ENCODE results near the gene DYNC1H1.
"Not testable (repeated sequence)": the region's sequence is repeated elsewhere in the genome, so short reads cannot be mapped to it uniquely, and the experiment has no call there.

Gene DYNC1H1

GRCh38 chr14:102074415-102074964 lies 110.1 kb downstream of the DYNC1H1 start:
- DNase-seq: no peak

- no peak for DNase-seq
Observed at GRCh38 chr14:102075155-102075554, 110.8 kb downstream of the DYNC1H1 start.

GRCh38 chr14:102077382-102077709 lies 113.0 kb downstream of the DYNC1H1 start:
- DNase-seq: no peak

GRCh38 chr14:102078361-102078791 lies 114.0 kb downstream of the DYNC1H1 start:
- DNase-seq: not testable (repeated sequence)

DNA sequence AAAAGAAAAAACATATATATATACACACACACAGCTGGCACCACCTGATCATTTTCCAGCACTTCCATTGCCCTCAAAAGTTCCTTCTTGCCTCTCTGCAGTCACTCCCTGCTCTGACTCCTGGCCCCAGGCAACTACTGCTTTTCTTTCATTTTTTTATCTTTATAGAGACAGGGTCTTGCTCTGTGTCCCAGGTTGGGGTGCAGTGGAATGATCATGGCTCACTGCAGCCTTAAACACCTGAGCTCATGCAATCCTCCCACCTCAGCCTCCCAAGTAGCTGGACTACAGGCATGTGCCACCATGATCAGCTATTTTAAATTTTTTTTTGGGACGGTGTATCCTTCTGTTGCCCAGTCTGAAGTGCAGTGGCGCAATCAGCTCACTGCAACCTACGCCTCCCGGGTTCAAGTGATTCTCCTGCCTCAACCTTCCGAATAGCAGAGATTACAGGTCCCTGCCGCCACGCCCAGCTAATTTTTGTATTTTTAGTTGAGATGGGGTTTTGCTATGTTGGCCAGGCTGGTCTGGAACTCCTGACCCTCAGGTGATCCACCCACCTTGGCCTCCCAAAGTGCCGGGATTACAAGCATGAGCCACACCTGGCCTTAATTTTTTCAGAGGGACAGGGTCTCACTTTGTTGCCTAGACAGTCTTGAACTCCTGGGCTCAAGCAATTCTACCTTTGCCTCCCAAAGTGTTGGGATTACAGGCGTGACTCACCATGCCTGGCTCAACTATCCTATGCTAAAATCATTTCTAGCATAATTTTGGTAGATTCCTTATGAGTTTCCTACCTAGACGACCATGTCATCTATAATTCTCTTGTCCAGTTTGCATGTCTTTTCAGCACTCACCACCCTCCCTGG lies 114.7 kb downstream of the DYNC1H1 start:
- peak; percentile 38 for DNase-seq

- no peak for DNase-seq
Observed at GRCh38 chr14:102079700-102079979, 115.3 kb downstream of the DYNC1H1 start.

DNA sequence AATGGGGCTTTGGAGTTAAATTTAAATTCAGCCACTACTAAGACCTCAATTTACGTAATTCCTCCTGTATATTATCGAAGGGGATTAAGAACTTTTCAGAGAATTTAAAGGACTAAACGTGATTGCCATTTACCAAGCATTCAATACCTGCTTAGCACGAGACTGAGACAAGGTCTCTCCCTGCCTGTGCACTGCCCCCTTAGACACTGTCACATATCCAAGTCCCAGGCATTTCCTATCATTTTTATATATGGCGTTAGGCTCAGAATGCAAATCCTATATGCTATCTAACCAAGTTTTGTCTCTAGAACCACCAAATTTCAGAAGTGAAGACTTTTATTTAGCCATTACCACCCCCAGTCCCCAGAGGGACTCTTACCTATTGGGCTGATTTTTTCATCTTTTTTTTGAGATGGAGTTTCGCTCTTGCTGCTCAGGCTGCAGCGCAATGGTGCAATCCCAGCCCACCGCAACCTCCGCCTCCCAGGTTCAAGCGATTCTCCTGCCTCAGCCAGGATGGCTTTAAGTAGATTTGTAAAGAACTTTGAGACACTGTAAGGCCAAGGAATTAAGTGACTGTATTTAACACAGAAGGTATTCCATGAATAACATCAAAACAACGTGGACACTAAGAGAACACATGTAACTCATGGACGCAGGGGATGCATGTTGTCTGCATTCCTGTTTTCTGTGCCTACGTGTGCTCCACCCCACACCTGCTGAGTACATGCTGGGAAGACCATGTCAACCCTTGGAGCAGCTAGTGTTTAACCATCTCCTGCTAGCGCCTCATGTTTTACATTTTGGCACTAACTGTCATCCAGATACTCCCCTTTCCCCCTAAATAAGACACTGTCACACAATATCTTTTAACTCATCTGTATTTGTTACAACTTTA lies 116.1 kb downstream of the DYNC1H1 start:
- no peak for DNase-seq

GRCh38 chr14:102081231-102082080 lies 117.1 kb downstream of the DYNC1H1 start:
- no peak for DNase-seq

DNA sequence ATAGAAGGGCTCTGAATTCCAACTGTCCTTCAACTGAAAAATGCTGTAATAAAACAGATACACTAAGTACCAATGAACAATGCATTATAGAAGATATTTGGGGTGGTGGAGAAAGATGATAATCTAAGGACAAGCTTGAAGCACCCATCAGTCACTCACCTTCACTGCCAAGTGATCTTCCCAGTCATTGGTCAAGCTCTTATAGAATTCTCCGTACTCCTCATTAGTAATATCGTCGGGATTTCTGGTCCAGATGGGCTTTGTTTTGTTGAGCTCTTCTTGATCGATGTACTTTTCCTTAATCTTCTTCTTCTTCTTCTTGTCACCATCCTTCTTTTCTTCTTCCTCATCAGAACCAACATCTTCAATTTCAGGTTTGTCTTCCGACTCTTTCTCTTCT lies 120.1 kb downstream of the DYNC1H1 start:
- DNase-seq: not testable (repeated sequence)

- no peak for DNase-seq
Observed at GRCh38 chr14:102084931-102085330, 120.6 kb downstream of the DYNC1H1 start.

GRCh38 chr14:102085488-102085887 lies 121.1 kb downstream of the DYNC1H1 start:
- DNase-seq: no peak

DNA sequence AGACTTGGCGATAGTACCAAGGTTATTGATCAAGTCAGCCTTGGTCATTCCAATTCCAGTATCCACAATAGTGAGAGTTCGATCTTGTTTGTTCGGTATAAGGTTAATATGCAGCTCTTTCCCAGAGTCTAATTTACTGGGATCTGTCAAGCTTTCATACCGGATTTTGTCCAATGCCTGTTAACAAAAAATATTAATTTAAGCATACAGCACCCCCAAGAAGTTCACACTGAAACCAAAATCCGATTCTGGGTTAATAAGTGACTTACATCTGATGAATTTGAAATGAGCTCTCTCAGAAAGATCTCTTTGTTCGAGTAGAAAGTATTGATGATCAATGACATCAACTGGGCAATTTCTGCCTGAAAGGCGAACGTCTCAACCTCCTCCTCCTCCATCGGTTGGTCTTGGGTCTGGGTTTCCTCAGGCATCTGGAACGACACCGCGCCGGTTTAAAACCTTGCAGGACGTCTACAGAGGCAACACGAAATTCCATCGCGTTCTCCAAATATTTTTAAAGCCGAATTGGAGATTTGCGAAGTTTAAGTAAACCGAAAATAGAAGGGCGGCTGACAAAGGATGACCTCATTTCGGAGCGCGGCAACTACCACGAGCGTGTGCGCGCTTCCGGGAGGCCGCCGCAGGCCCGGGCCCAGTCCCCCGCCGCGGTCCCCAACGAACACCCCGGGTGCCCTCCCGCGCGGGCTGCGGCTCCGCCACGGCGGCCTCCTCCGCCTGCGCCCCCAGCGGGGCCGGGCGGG lies 121.8 kb downstream of the DYNC1H1 start:
- peak; percentile 19 for DNase-seq

DNA sequence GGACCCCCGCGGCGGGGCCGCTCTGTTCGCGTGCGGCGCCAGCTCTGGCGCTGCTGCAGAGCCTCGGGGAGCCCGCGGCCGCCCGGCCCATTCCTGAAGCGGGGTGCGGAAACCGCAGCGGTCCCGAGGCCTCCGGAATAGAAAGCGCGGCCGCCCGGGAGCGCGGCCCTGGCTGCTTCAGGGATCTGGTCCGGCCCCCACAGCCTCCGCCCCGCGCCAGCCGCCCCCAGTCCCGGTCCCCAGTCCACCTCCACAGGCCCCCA lies 122.3 kb downstream of the DYNC1H1 start:
- DNase-seq: no peak

DNA sequence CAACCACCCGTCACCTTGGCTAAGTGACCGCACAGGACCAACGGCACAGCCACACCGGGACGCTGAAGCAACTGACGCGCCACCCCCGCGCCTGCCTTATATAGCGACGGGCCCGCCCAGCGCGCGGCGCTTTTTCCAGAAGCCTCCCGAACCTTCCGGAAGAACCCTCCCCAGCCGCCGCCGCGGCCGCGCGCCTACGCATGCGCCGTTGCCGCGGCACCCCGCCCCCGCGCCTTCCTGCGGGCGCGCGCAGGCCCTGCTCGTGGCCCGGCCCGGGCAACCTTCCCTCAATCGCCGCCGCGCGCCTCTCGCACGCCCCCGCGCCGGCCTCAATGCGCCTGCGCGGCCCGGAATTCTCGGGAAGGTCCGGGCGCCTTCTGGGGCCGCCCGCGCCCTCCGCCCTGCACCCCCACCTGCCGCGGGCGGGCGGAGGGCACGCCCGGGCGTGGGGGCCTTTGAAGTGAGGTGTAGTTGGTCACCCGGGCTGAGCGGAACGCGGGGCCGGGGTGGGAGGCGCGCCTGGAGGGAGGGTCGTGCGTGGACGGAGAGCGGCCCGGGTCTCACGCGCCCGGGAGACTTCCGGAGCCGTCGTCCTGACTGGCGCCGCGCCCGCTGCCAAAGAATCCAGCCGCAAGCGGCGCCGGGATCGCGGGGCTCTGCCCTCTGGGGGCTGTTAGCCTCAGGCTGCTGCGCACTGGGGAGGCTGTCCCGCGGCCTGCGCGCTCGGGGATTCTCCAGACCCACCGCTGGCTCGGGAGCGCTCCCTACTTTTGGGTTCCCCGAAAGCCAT lies 122.8 kb downstream of the DYNC1H1 start, which contains the start of gene HSP90AA1:
Gene HSP90AA1, minus strand, starts transcription at position 73 of the 790 bp plus-strand sequence. CDS start 666 bp downstream, outside the sequence.
- DNase-seq: peak; percentile 91

GRCh38 chr14:102087762-102088011 lies 123.3 kb downstream of the DYNC1H1 start:
- DNase-seq: no peak

DNA sequence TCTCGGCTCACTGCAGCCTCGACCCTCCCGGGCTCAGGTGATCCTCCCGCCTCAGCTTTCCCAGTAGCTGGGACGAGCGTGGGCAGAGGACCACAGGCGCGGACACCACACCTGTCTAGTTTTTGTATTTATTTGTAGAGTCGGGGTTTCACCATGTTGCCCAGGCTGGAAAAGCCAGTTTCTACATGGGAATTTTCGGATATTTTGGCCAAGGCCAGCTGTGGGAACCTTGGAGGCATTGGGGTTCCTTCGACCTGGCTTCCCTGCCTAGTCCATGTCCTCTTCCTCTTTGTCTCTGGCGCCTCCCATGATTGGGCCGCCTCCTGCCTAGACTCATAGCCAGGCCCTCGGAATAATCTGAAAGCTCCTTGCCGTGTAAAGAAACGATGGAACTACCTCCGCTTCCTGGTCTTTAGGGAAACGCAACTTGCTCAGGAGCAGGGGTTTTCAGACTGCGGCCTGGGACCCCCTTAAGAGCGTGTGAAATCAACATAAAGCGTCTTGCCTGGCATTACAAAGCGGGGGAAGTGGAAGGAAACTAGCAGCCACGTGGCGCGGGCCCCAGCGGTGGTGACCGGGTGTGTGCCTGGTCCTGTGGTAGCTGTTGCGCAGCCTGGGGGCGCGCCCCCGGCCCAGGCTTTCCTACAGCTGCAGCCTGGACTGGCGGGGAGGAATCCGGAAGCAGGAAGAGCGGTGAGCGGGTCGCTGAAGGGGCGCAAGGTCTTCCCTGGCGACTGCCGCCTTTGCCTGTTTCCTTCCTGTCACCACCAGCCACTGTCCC lies 123.8 kb downstream of the DYNC1H1 start:
- no peak for DNase-seq

- DNase-seq: no peak
Observed at GRCh38 chr14:102089621-102090343, 125.4 kb downstream of the DYNC1H1 start.

- no peak for DNase-seq
Observed at GRCh38 chr14:102090713-102091112, 126.3 kb downstream of the DYNC1H1 start.

DNA sequence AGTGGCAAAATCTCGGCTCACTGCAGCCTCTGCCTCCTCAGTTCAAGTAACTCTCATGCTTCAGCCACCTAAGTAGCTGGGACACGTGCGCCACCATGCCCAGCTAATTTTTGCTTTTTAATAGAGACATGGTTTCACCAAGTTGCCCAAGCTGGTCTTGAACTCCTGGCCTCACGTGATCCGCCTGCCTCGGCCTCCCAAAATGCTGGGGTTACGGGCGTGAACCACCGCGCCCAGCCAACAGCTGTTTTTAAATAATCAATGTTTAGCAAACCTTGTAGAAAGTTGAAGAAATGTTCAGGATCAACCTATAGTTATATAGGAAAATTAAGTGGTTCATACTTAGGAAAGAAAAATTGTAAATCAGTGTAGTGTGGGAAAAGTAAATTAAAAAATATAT lies 128.4 kb downstream of the DYNC1H1 start:
- DNase-seq: no peak

GRCh38 chr14:102094101-102094500 lies 129.7 kb downstream of the DYNC1H1 start:
- DNase-seq: no peak
